Loucy (cell line): ENCODE results near the gene KCNQ5.

Experiments
- CTCF ChIP-seq: fragments of 200-600 bp; sonication (generic); conservative IDR thresholded peaks from 2 replicates; pipeline ENCODE4 v1.5.1; 2014; ENCODE audit warnings: mild to moderate bottlenecking, antibody characterized with exemption, low read length
- EZH2phosphoT487 ChIP-seq: fragments of 200-600 bp; IDR thresholded peaks from 2 replicates; pipeline ENCODE4 v1.6.1; 2018; ENCODE audit warnings: antibody characterized with exemption, mild to moderate bottlenecking, moderate library complexity, borderline replicate concordance

GRCh38 chr6:73011945-73012344 lies 390.1 kb downstream of the KCNQ5 start:
- TF ChIP-seq CTCF (no peak), EZH2phosphoT487 (no peak)
